HG03280 (cell line): ENCODE data around the gene CBS.
"Not testable (repeated sequence)": the region's sequence is repeated elsewhere in the genome, so short reads cannot be mapped to it uniquely, and the experiment has no call there.

Experiments
- ATAC-seq: cut with Tn5 transposase; IDR thresholded peaks from one replicate; pipeline ENCODE4 v1.9.1; 2021; ENCODE audit warnings: mild to moderate bottlenecking, moderate library complexity; ENCODE audit not compliant: unreplicated experiment

Gene CBS

GRCh38 chr21:43027846-43028731 lies 47.5 kb downstream of the CBS start:
- ATAC-seq: no peak

DNA sequence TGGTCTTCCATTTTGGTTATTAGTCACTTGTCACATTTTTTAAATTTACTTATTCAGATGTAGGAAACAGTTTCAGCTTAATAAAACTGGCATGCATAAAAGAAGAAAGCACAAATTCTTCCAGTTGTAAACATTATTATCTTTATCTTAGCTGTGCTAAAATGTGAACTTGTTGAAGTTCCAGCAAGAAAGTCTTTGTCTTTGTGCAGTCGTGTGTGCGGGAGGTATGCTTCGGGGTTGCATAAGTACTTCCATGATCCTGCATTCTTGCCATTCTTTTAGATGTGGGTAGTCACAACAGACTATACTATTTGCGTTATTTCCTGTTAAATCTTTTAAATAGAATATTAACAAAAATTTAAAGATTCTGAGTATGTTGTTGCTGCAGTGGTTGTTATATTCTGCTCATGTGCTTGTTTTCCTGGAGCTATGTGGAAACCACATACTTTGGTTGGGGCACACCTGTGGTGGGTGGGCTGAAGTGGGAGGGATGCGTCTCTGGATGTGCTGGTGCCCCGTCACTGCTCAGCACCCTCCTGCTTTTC lies 49.9 kb downstream of the CBS start:
- no peak for ATAC-seq

GRCh38 chr21:43024439-43025136 lies 51.0 kb downstream of the CBS start:
- ATAC-seq: no peak

GRCh38 chr21:43023175-43023574 lies 52.5 kb downstream of the CBS start:
- ATAC-seq: no peak

DNA sequence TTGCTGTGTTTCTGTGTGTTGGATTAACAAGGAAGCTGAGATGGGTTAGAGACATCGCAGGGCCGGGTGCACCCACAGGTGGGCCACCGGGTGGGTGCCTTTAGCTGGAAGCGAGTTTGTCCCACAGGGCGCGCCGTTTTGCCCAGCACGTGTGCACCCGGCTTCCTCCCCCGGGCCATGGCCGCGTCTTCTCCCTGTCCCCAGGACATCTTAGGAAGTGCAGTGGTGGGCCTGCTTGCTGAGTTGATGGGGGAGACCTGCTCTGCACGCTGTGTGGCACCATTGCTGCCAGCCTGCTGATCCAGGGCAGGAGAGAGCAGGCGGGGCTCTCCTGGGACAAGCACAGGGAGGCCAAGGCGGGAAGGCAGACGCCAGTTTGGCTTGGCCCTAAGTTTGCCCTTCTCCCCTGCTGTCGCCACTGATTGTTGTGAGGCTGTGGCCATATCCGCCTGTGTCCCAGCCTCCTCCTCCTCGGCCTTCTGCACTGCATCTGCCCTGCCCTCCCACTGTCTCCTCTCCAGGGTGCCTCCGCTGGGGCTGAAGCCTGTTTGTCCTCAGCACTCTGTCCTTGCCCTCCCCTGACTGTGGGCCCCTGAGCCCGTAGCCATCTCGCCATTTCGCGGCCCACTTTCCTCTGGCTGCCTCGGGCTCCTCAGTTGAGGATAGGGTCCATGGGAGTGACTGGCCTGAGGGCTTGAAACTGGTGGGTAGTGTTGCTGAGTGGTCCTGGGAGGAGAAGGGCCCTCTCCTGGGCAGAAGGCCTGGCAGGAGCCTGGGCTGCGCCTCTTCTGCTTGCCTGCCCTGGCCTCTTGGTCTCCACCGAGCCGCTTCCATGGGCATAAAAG lies 53.7 kb downstream of the CBS start:
- no peak for ATAC-seq

DNA sequence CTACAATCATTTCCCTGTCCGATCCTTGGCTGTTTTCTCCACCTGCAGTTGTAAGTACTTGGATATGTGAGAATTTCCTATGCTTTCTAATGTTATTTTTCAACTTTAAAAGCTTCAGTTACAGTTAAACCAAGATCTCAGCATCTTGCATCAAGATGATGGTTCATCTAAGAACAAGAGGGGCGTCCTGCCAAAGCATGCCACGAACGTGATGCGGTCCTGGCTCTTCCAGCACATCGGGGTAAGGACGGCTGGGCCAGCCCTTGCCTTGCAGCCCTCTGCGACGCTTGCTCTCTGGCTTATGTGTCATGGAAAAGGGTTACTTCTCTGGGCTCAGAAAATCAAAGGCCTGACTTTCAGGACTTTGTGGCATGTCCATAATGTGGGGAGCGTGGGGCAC lies 54.4 kb downstream of the CBS start:
- ATAC-seq: no peak

GRCh38 chr21:43020771-43021170 lies 54.9 kb downstream of the CBS start:
- ATAC-seq: no peak

GRCh38 chr21:43020177-43020576 lies 55.5 kb downstream of the CBS start:
- ATAC-seq: no peak

DNA sequence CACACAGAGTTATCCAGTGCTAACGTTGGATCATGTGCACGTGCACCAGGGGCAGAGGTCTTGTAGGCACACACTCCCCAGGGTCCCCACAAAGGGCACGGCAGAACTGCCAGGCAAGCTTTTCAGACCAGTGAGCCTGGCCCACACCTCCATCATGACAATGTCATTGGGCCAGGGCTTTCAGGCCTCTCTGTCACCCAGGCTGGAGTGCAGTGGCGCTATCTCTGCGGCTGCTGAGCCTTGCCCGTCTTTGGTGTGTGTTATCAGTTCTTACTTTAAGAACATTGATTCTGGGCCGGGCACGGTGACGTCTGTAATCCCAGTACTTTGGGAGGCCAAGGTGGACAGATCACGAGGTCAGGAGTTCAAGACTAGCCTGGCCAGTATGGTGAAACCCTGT lies 57.1 kb downstream of the CBS start:
- ATAC-seq: no peak

- no peak for ATAC-seq
These were observed 58.9 kb downstream of the CBS start for GRCh38 chr21:43016728-43017127.

- no peak for ATAC-seq
These were observed 59.6 kb downstream of the CBS start for GRCh38 chr21:43015906-43016540.

DNA sequence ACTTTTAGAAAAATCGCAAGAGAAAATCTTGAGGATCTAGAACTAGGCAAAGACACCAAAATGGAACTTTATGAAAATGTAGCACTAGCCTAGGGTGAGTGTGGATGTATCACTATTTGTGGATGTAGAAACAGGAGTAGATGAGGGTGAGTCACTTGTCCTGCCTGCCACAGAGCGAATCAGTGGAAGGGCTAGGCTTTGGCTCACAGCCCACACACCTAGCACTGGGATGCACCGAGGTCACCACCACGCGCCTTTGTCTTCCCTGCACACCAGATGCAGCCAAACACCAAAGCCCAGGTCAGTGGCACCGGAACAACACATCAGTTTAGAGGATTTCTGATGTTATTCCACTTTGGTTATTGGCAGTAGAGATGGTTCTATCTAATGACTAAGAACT lies 63.0 kb downstream of the CBS start:
- no peak for ATAC-seq

DNA sequence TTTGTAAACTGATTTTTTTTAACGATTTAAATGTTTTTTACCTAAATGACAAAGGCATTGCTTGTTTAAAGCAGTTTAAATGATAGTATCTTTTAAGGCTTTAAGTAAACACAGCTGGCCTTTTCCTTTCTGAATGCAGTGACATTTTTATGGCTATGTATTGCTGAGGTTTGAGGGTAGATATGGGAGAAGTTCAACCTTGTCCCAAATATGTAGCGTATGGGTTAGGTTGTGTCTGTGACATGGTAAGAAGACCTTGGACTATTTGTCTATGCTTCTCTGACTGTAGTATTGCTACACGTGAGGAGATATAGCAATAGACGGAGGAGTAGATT lies 68.8 kb downstream of the CBS start:
- ATAC-seq: no peak

DNA sequence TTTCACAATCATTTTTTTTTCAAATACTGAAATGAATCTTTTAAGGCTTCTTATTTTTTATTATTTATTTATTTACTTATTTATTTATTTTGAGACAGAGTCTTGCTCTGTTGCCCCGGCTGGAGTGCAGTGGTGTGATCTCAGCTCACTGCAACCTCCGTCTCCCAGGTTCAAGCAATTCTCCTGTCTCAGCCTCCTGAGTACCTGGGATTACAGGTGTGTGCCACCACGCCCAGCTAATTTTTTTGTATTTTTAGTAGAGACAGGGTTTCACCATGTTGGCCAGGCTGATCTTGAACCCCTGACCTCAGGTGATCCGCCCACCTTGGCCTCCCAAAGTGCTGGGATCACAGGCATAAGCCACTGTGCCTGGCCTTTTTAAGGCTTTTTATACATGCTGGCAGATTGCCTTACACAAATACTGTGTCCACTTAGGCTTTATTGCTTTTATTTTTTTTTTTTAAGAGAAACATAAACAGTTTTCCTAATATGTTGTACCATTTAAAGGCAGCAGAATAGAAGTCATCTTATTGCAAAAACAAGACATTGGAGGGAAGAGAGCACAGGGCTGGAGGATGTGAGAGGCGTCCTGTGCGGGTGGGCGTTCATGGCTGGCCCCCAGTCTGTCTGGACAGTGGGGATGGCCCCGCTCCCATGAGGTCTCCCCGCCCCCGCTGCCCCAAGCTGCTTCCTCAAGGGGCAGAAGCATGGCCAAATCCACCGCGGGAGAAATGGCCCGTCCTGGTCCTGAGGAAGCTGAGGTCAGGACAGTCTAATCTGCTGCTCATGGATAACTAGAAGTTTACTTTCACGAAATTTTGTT lies 69.4 kb downstream of the CBS start:
- not testable (repeated sequence) for ATAC-seq

DNA sequence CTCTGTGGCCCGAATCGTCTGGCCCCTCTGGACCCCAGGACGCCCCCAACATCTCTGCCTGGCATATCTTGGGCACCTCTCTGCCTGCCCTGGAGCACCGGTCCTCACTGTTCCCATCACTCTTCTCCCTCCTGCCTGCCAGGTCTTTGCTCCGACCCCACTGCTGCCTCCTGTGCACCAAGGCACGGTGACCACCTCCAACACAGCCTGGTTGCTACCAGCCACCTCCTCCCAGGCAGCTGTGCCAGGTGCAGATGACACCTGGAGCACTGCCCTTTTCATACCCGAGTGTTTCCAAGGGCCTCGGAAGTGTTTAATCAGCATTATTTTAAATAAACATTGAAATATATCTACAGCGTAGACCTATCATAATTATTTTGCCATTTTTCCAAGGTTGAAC lies 70.0 kb downstream of the CBS start:
- ATAC-seq: no peak

GRCh38 chr21:43004926-43005325 lies 70.7 kb downstream of the CBS start:
- no peak for ATAC-seq
